T-helper 9 cell (primary cell): ENCODE data around the gene HAUS5.
"Not testable (repeated sequence)": the region's sequence is repeated elsewhere in the genome, so short reads cannot be mapped to it uniquely, and the experiment has no call there.

ENCODE experiments used
- DNase-seq: peaks from one replicate; pipeline ENCODE4 v3.0.0-alpha.2; 2020
- total RNA-seq, 2 donors: gene quantifications; one replicate each; lab custom pipeline; 2026; lab: John Stamatoyannopoulos, UW

Gene HAUS5, protein sequence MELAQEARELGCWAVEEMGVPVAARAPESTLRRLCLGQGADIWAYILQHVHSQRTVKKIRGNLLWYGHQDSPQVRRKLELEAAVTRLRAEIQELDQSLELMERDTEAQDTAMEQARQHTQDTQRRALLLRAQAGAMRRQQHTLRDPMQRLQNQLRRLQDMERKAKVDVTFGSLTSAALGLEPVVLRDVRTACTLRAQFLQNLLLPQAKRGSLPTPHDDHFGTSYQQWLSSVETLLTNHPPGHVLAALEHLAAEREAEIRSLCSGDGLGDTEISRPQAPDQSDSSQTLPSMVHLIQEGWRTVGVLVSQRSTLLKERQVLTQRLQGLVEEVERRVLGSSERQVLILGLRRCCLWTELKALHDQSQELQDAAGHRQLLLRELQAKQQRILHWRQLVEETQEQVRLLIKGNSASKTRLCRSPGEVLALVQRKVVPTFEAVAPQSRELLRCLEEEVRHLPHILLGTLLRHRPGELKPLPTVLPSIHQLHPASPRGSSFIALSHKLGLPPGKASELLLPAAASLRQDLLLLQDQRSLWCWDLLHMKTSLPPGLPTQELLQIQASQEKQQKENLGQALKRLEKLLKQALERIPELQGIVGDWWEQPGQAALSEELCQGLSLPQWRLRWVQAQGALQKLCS
- total RNA-seq = 27.3 to 37.6 reads per million in 2 donors

DNA sequence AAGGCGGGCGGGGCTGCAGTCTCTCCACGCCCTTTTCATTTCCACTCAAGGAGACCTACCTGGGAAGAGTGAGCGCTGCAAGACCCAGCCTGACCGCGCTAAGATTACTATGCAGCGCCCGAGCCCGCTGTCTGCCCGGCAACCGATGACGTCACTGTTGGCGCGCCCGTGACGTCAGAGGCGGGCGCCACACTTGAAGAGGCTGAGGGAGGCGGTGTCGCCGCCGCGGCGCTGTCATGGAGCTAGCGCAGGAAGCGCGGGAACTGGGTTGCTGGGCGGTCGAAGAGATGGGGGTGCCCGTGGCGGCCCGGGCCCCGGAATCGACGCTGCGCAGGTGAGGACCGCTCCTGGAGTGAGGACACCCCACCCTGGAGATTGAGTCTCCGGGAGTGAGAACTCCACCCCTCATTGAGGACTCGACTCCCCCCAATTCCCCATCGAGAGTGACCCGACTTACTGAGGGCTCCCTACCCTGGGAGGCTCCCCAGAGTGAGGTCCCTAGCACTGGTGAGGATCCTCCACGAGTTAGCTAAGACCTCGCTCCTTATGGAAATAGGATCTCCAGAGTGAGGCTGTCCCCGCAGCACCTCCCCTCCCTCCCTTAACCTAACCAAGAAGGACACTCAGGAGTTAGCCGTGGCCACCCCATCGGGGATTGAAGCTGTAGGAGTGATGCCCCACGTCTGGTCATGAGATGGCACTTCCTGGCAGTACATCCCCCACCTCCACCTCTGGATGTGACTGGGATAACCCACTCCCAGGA lies at the start of gene HAUS5:
Gene HAUS5, plus strand, starts transcription at position 177 of the 763 bp plus-strand sequence. Its CDS starts 60 bp downstream, at position 237.
- DNase-seq = peak; percentile 96

DNA sequence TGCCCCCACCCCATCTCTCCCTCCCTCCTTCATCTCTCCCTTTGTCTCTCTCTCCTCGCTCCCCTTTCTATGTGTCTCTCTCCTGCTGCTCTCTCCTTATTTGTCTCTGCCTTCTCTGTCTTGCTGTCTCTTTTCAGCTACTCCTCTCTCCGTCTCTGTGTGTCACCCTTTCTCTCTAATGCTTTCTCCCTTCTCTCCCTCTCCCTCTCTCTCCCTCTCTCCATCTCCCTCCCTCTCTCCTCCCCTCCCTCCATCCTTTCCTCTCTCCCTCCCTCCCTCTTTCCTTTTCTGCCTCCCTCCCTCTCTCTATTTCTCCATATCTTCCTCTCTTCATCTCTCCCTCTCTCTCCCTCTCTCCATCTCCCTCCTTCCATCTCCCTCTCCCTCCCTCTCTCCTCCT lies 49.8 kb upstream of the HAUS5 start:
- DNase-seq = no peak

DNA sequence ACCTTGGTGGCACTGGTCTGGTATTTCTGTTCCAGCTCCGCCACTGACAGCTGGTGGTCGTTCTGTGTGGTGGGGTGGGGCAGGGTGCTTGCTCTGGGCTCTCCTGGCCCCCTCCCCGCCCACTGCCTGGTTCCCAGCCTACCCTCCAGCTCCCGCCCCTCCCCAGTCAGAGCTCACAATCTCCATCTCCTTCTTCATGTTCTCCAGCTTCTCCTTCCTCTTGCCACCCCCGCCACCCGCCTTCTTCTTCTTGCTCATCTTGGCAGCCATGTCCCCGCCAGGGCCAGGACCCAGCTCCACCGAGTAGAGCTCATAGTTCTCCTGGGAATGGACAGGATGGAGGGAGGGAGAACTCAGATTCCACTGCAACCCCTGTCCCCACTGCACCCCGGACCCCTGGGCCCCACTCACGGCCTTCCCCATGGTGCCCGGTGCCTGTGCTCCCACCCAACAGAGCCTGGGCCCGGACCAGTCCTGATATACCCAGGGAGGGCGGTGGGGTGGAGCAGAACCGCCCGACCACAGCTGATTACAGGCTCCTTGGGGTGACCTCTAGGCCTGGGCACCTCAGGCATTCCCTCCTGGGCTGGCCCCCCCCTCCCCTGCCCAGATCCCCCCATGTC lies 49.2 kb upstream of the HAUS5 start, which contains the start of gene ATP4A:
Gene ATP4A, minus strand, starts transcription at position 452 of the 623 bp plus-strand sequence. Its CDS starts 29 bp downstream, at position 423.
- no peak for DNase-seq

DNA sequence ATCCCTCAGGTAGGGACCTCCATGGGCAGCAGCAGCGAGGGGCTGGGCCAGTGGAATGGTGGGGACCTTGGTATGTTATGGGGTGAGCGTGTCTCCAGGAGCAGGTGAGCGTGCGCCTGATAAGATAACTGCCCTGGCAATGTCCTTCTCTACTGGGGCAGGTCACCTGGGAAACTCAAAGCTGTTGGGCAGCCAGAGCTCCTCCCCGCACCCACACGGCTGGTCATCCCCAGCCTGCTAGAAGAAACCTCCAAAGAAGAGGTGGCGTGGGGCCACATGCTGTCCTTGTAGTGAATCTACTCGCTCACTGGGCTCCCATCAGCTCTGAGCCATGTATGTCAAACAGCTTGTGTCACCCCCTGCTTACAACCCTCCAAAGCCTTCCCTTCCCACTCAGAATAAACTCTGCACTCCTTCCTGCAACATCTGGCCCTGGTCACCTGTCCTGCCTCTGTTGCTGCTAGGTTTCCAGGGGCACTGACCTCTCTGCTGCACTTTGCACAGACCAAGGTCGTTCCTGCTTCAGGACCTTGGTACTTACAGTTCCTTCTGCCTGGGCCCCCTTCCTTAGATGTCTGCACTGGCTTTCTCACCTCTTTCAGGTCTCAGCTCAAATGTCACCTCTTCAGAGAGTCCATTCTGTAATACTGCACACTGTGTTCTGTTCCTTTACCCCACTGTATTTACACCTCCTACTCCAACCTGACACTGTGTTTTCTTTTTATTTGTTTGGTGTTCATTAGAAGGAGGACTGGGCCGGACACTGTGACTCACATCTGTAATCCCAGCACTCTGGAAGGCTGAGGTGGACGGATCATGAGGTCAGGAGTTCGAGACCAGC lies 47.3 kb upstream of the HAUS5 start:
- no peak for DNase-seq

DNA sequence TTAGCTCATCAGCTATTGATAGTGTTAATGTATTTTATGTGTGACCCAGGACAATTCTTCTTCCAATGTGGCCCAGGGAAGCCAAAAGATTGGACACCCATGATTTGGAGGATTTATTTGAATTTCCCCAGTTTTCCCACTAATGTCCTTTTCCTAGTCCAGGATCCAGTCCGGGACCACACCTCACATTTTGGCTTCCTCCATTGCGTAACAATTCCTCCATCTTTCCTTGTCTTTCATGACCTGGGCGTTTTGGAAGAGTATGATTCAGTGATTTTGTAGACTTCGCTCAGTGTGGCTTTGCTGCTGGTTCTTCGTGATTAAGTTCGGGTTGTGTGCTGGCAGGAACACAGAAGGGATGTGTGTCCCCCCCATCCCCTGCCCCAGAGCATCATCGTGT lies 45.8 kb upstream of the HAUS5 start:
- DNase-seq = no peak

DNA sequence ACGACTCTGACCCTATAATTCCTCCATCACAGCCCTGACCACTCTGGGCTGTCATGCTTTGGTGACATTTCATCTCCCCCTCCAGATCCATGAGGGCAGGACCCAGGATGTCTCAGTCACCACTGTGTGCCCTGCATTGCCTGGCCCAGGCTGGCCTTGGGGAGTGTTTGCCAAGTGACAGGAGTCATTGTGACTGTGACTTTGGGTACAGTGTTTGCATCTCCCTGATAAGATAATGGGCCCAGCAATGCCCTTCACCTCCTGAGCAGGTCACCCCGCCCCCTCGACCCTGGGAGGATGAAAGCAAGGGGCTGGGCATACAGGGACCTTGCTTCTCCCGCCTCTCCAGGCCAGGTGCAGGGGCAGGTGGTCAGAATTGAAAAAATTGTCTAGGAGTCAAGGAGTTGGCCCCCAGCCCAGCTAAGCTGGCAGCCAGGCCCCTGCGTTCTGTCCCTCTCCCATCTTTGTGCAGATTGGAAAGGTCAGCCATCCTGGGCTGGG lies 43.2 kb upstream of the HAUS5 start:
- DNase-seq = no peak

DNA sequence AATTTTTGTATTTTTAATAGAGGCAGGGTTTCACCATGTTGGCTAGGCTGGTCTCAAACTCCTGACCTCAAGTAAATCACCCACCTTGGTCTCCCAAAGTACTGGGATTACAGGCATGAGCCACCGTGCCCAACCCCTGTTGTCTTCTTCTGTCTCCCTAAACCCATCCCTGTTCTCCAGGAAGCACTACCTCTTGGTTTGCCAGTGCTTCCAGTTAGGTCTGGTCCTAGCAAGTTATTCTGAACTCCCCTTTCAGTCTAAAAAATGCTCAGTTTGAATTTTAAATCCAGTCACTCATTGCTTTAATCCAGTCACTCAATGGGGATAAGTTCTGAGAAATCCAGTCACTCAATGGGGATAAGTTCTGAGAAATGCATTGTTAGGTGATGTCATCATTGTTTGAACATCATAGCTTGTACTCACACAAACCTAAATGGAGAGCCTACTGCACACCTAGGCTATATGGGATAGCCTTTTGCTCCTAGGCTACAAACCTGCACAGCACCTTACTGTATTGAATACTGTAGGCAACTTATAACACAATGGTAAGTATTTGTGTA lies 41.0 kb upstream of the HAUS5 start:
- no peak for DNase-seq

DNA sequence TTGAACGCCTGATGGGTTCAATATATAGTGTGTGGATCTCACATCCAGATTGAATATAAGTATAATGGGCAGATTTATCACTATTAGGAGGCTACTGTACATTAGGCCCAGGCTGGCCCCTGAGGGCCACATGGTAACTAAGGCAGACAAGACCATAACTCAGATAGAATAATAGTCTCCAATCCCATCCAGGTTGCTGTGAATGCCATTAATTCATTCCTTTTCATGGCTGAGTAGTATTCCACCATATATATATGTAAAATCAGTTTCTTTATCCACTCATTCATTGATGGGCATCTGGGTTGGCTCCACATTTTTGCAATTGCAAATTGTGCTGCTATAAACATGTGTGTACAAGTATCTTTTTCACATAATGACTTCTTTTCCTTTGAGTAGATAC lies 34.6 kb upstream of the HAUS5 start:
- DNase-seq = no peak

DNA sequence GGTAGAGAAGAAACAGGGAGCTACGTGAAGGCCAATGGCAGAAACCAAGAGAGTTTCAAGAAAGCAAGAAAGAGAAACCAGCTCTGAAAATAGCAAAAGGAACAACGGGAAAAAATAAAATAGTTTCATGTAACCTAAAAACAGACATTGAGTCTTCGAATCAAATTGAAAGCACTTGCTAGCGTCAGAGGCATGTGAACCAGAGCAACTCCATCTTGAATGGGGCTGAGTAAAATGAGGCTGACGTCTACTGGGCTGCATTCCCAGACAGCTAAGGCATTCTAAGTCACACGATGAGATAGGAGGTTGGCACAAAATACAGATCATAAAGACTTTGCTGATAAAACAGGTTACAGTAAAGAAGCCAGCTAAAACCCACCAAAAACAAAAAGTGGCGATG lies 33.8 kb upstream of the HAUS5 start:
- DNase-seq = no peak

DNA sequence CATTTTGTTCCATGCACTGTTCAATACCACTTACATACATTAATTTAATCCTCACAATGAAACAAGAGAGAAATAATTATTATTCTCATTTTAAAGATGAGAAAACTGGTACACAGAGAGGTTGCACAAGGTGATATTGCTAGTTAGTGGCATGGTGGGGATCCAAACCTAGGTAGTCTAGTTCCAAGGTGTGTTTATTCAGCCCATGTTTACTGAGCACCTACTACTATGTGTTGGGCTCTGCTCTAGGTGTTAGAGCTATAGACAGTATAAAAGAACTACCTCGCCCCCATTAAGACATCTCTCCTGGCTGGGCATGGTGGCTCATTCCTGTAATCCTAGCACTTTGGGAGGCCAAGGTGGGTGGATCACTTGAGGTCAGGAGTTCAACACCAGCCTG lies 29.8 kb upstream of the HAUS5 start:
- DNase-seq = no peak

DNA sequence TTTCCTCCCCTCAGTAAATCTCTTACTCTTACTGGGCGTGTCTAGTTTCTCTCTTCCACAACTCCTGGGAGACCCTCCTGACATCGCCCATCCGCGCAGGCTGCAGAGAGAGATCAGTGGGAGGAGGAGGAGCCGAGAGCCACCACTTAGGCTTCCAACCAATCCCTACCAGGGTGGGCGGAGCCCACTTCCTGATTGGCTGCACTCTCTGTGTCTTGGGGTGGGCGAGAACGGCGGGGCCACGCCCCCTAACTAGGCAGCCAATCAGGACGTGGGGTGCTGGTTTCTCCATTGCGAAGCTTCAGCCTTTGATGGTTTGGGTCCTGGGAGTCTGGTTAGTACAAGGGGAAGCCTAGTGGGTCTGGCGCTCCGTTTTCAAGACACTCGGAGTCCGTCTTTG lies 26.7 kb upstream of the HAUS5 start, which contains the start of gene PMIS2:
Gene PMIS2, plus strand, starts transcription at position 326 of the 400 bp plus-strand sequence. CDS start 87 bp downstream, outside the sequence.
- DNase-seq = no peak

DNA sequence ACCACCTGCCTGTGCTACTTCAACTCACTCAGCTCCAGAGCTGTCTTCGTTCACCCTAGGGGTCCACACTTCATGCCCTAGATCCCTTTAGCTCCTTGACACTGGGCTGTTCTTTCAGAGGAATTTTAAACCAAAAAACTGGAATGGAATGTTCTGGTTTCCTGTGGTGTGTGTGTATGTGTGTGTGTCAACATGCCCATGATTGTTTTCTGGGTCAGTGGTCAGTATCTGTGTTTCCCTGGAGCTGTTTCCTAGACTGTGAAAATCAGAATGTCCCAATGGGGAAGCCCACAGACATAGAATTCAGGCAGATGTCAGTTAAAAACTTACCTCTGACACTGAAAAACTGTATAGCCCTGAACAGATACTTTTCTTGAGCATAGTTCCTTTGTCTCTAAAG lies 25.2 kb upstream of the HAUS5 start:
- no peak for DNase-seq

DNA sequence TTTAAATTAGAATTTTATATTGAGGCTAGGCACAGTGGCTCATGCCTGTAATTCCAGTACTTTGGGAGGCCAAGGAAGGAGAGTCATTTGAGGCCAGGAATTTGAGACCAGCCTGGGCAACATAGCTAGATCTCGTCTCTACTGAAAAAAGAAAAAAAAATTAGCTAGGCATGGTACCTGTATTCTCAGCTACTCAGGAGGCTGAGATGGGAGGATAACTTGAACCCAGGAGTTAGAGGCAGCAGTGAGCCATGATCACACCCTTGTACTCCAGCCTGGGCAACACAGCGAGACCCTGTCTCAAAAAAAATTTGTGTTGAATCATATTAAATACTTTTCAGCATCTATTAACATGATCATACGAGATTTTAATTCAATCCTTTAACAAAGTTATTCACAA lies 21.7 kb upstream of the HAUS5 start:
- DNase-seq = no peak

DNA sequence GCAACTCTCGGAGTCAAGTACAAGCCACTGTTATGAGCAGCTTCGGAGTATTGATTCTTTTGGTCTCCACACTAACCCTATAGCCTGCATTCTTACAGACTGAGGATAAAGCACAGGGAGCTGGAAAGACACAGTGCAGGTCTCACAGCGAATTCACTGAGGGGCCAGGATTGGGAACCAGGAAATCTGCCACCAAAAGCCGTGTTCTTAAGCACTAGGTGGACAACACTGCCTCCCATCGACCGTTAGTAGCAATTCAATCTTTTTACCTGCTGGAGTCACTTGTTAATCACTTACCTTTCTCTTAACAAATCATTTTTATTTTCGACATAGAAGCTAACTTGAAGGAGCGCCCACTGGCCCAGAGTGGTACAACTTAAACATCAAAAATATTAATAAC lies 20.3 kb upstream of the HAUS5 start:
- DNase-seq = no peak

DNA sequence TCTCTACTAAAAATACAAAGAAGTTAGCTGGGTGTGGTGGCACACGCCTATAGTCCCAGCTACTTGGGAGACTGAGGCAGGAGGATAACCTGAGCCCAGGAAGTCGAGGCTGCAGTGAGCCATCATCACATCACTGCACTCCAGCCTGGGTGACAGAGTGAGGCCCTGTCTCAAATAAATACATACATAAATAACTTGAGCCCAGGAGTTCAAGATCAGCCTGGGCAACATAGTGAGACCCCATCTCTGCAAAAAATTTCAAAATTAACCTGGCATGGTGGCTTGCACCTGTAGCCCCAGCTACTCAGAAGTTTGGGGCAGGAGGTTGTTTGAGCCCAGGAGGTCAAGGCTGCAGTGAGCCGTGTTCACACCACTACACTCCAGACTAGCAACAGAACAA lies 17.5 kb upstream of the HAUS5 start:
- not testable (repeated sequence) for DNase-seq

DNA sequence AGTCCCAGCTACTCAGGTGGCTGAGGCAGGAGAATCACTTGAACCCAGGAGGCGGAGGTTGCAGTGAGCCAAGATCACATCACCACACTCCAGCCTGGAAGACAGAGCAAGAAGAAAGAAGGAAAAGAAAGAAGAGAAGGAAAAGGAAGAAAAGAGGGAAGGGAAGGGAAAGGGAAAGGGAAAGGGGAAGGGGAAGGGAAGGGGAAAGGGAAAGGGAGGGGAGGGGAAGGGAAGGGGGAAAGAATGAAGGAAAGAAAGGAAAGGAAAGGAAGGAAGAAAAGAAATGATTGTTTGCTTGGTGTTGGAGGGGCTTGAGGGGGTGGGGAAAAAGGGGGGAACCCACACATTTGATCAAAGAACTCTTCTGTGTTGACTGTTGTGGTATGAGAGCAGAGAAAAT lies 16.6 kb upstream of the HAUS5 start:
- DNase-seq = no peak

DNA sequence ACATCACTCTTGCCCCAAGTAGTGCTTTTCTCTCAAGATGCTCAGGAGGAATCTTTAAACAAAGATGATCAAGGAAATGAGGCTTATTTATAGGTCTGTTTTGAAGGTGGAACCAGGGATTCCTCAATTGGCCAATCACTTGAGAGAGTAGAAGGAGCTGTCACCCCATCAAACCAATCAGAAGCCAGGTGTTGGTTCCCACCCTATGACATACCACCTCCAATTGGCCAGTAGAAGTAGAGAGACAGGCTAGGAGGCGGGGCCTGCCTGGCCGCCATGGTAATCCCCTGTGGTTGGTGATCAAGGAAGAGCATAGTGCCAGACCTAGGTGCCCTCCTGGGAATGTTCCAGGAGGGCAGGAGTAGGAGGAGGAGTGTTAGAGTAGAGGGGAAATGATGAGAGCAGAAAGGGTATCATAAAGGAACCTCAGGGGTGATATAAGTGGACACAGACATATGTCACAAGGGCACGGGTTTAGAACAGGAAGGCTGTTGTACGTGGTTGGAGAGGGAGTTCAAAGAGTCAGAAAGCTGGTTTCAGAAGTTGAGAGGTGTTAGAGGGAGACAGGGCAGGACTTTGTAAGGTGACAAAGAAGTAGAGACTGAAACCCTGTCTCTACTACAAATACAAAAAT lies 16.1 kb upstream of the HAUS5 start:
- no peak for DNase-seq

DNA sequence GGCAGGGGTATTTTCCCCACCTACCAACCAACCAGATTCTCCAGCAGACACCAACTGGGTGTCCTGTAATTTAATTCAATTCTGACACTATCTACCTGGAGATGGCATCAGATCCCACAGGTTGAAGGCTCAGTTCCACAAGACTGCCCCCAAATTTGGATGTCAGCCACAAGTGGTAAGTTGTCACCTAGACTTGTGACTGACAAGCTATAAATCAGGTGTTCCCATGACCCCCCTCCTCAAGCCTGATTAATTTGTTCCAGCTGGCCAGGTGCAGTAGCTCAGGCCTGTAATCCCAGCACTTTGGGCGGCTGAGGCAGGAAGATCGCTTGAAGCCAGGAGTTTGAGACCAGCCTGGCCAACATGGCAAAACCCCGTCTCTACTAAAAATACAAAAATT lies 10.6 kb upstream of the HAUS5 start:
- DNase-seq = no peak

DNA sequence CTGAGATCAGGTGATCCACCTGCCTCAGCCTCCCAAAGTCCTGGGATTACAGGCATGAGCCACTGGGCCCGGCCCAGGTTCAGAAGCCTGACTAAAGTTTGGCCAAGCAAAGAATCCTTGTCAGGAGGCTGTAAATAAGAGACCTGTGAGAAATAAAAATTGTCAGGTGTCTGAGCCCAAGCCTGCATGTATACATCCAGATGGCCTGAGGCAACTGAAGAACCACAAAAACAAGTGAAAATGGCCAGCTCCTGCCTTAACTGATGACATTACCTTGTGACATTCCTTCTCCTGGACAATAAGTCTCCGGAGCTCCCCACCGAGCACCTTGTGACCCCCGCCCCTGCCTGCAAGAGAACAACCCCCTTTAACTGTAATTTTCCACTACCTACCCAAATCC lies 8.1 kb upstream of the HAUS5 start:
- not testable (repeated sequence) for DNase-seq

DNA sequence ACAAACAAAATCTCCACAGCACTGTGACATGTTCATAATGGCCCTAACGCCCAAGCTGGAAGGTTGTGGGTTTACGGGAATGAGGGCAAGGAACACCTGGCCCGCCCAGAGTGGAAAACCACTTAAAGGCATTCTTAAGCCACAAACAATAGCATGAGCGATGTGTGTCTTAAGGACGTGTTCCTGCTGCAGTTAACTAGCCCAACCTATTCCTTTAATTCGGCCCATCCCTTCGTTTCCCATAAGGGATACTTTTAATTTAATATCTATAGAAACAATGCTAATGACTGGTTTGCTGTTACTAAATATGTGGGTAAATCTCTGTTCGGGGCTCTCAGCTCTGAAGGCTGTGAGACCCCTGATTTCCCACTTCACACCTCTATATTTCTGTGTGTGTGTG lies 5.4 kb upstream of the HAUS5 start:
- DNase-seq = not testable (repeated sequence)

DNA sequence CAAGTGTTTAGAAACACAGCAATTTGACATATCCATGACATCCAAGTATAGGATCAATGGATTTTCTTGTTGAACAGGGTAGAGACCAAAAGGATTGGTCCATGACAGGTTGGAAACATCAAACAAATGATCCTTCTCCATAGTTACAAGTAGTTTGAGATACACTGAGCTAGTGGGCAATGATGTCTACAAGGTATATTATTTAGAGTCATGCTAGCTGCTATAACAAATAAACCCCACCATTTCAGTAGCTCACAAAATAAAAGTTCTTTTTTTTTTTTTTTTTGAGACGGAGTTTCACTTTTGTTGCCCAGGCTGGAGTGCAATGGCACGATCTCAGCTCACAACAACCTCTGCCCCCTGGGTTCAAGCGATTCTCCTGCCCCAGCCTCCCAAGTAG lies 4.9 kb upstream of the HAUS5 start:
- DNase-seq = no peak
